SH-SY5Y (cell line): ENCODE data around the gene KRT83.

Source experiments
- GATA2 ChIP-seq: IDR thresholded peaks from 2 replicates; pipeline ENCODE4 v1.6.1; 2011; ENCODE audit warnings: mild to moderate bottlenecking, low read depth, low read length
- GATA3 ChIP-seq: IDR thresholded peaks from 2 replicates; pipeline ENCODE4 v1.6.1; 2011; ENCODE audit warnings: low read depth, mild to moderate bottlenecking, low read length, moderate library complexity

Gene KRT83

GRCh38 chr12:52291267-52291935, 29.8 kb downstream of the KRT83 start, which contains the start of gene KRT81:
Gene KRT81, minus strand, starts transcription at chr12:52291534. Its CDS starts 69 bp downstream, at chr12:52291465.
- TF ChIP-seq GATA2 (no peak), GATA3 (no peak)

DNA sequence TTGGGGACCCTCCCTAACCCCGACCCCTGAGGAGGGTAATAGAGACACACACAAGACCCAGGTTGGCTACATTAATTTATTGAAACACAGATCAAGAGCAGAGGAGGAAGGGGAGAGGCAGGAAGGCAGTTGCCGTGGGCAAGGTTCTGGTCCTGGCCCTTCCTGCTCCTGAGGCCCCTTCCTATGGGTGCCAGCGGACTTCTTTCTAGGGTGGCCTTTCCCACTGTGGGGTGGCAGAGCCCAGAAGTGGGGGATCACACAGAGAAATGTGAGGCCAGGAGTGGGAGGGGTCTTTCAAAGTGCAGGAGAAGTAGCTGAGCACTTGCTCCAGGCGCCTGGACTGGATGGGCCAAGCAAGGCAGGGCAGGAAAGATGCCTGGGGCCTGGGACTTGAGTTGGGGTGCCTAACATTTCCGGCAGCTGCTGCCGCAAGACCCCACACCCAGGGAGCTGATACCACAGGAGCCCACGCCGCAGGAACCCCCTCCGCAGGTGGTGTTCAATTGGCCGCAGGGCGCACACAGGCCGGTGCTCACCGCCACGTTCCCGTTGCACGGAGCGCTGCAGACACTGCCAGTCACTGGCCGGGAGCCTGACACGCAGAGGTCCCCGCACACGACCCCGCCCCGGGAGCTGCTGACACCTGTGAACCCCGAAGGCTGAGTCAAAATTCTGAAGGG, 35.2 kb downstream of the KRT83 start:
- TF ChIP-seq GATA3 (no peak), GATA2 (no peak)

DNA sequence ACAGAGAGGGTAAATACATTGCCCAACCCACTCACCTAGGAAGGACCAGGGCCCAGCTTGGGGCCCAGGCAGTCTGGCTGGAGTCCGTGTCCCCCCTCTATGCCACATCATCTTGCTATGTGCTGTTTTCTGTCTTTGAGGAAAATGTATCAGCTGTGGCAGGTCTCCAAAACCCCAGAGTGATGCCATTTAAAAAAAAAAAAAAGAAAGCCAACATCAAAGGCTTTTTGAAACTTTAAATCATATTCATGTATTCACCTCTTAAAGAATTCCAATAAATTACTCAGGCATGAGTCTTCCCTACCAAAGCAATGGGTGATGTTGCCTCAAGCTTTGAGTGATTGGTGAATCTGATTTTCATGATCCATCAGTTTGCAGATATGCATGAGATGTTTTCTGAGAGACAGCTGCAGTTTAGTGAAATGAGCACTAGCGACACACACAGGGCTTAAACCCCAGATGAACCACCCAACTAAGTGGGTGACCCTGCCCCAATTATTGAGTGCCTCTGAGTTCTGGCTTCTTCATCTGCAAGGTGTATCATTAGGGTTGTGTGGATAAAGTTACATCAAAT, 35.9 kb downstream of the KRT83 start:
- TF ChIP-seq GATA3 (no peak), GATA2 (no peak)

DNA sequence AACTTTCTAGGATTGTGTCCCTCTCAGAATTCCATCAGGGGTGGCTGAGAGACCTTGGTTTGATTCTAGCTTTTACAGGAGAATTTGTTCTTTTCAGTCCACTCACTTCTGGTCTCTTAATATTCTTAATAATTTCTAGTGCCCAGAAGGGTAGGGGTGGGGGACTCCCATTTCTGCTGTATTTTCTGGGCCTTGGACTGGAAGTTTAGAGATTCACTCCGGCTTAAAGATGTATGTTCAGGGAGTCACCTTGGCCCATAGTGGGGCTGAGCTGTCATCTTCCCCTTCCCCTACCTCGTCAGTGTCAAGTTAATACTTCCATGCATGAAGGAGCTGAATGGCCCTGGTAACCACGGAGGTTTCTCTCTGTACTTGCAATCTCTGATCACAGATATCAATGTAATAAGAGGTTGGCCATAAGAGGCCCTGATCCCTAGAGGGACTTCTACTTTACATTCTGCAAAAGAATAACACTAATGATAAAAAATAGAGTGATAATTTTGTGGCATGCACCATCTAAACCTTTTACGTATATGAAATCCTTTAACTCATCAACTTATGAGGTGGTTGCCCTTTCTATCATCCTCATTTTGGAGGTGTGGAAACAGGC, 36.5 kb downstream of the KRT83 start:
- TF ChIP-seq GATA3 (no peak), GATA2 (no peak)

GRCh38 chr12:52280796-52281560, 40.2 kb downstream of the KRT83 start:
- no peak for TF ChIP-seq GATA2
- TF ChIP-seq GATA3 = no peak

- TF ChIP-seq GATA2 (no peak), GATA3 (no peak)
Measured at GRCh38 chr12:52280319-52280795, 40.8 kb downstream of the KRT83 start.

DNA sequence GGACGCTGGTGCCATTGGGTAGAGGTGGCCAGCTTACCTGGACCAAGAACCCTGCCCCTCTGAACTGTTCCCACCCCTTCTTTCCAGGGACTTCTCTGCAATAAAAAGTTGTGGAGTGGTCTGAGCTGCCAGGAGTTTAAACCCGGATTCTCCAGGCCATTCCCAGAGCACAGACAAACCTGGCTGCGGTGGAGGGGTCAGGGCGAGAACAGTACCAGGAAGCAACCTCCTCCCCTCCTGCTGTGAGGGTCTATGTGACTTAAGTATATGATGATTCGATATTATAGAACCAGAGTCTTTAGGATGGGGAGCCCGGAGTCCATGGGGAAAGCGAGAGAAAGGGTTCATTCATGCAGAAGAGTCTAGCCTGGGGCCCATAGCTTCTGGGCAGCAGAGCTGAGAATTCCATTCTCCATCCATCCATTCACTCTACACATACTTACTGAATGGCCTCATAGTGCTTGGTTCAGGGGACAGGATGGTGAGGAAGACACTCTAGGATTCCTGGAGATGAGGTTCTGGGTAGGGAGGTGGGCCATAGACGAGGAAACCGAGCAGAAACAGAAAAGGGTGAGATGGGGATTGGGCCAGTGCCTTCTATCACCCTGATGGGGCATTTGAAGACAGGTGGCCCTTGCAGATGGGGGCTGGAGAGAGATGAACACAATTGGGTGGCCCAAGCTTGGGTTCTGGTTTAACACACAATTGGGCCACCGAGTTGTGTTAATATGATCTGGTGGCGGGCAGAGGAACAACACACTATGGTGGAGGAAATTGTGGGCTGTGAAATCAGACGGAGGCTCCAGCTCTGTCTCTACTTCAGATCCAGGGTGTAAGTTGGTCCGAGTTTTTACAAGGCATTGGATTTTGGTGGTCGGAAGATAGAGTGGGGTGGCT, 41.5 kb downstream of the KRT83 start:
- TF ChIP-seq GATA3 = no peak

- TF ChIP-seq GATA3 (no peak), GATA2 (no peak)
Measured at GRCh38 chr12:52278575-52279421, 42.4 kb downstream of the KRT83 start.

- TF ChIP-seq GATA3 (no peak), GATA2 (no peak)
Measured at GRCh38 chr12:52277486-52278245, 43.5 kb downstream of the KRT83 start.

GRCh38 chr12:52275686-52276085, 45.5 kb downstream of the KRT83 start:
- TF ChIP-seq GATA3 (no peak), GATA2 (no peak)

DNA sequence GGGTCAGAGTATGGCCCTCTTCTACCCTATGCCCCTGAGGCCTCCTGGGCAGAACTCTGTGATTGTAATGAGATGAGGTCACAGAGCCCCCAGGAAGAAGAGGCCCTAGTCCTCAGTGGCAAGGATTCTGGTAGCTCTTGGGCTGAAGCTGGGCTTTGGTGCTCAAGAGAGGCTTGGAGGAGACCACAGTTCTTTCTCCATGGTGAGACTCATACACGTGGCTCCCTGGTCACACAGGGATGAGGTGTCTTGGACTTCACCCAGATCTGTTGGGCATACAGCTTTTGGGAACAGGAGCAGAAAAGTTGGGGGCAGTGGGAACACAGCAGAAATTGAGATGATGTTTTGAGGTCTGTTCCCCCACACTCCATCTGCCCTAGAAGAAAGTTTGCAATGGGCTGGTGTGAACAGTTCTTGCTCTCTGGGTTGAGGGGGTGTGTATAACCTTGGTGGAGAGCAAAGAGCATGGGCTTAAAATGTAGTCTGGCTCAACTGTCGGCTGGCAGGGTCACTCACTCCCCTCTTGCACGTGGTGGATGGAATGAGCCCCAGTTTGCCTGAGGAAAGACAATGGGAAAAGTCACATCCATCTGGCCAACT, 46.6 kb downstream of the KRT83 start, which contains the start of gene KRT86:
Gene KRT86 (plus strand): TSS at position 125 of the 600 bp plus-strand sequence. CDS start 27,272 bp downstream, outside the sequence.
- TF ChIP-seq GATA3 (no peak), GATA2 (no peak)

DNA sequence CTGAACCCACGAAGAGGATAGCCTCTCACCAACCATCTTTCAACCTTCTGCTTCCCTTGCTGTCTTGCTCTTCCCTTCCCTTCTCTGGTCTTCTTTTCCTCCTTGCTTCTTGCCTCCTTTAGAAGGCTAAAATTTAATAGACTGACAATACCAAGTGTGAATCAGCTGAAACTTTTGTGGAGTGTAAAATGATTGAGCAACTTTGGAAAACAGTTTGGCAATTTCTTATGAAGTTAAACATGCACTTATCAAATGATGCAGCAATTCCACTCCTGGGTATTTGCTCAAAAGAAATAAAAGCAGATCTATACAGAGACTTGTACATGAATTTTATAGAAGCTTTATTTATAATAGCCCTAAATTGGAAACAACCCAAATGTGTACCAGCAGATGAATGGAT, 50.0 kb downstream of the KRT83 start:
- TF ChIP-seq GATA3 = no peak
- TF ChIP-seq GATA2 = no peak
